CD14-positive monocyte (primary cell): Measurements from ENCODE around the gene VEPH1. TPM values are rescaled to one million over a fixed set of nuclear protein-coding genes. Genes with fewer than 3 reads are reported as not detected.
"Not testable (repeated sequence)": the region's sequence is repeated elsewhere in the genome, so short reads cannot be mapped to it uniquely, and the experiment has no call there.

Source experiments
- DNase-seq, 3 donors: peaks; one replicate each; pipeline ENCODE4 v3.0.0-alpha.2; 2011 to 2022
- H2AFZ ChIP-seq: 2 replicates; pipeline ENCODE4 v1.6.0; 2012; ENCODE audit warnings: mild to moderate bottlenecking, low read depth, low read length, inconsistent platforms; ENCODE audit not compliant: insufficient read depth, poor library complexity, severe bottlenecking
- H3K27ac ChIP-seq, 2 donors: 1 replicate in 1 of 2; 2 replicates in 1 of 2; pipeline ENCODE4 v1.5.1; 2012 to 2013; ENCODE audit warnings: low read length in 2 of 2, control low read depth in 1 of 2, inconsistent platforms in 1 of 2, low read depth in 1 of 2, mild to moderate bottlenecking in 1 of 2
- H3K27me3 ChIP-seq, 2 donors: one replicate each; pipeline versions ENCODE4 v1.6.0 to v1.6.1; 2011 to 2013; ENCODE audit warnings: low read length in 2 of 2; ENCODE audit not compliant: control insufficient read depth in 2 of 2, insufficient read depth in 2 of 2
- H3K36me3 ChIP-seq, 2 donors: replicated peaks in 1 of 2; 1 replicate in 1 of 2; 2 replicates in 1 of 2; pipeline versions ENCODE4 v1.5.1 to v1.6.1; 2012 to 2013; ENCODE audit warnings: low read length in 2 of 2, control low read depth in 1 of 2, inconsistent platforms in 1 of 2, mild to moderate bottlenecking in 1 of 2; ENCODE audit not compliant: insufficient read depth in 2 of 2, control insufficient read depth in 1 of 2
- H3K4me1 ChIP-seq, 2 donors: 1 replicate in 1 of 2; 2 replicates in 1 of 2; pipeline versions ENCODE4 v1.5.1 to v1.6.1; 2012 to 2013; ENCODE audit warnings: low read length in 2 of 2, control low read depth in 1 of 2, inconsistent platforms in 1 of 2, mild to moderate bottlenecking in 1 of 2, moderate library complexity in 1 of 2; ENCODE audit not compliant: insufficient read depth in 2 of 2, control insufficient read depth in 1 of 2
- H3K4me2 ChIP-seq: replicated peaks from 2 replicates; pipeline ENCODE3; 2012; ENCODE audit warnings: low read length, moderate library complexity, mild to moderate bottlenecking; ENCODE audit not compliant: poor library complexity, severe bottlenecking; ENCODE audit errors: extremely low read depth
- H3K4me3 ChIP-seq, 3 experiments: fragments of 200-600 bp in 1 of 3; sonication (generic) in 1 of 3; replicated peaks in 1 of 3; 1 replicate in 2 of 3; 2 replicates in 1 of 3; pipeline ENCODE4 v1.5.1; 2011 to 2013; ENCODE audit warnings: low read length in 3 of 3, mild to moderate bottlenecking in 3 of 3, control low read depth in 2 of 3, low read depth in 2 of 3, inconsistent platforms in 1 of 3, moderate library complexity in 1 of 3
- H3K79me2 ChIP-seq: 2 replicates; pipeline ENCODE4 v1.6.0; 2012; ENCODE audit warnings: mild to moderate bottlenecking, control low read depth, inconsistent platforms, low read length, moderate library complexity; ENCODE audit not compliant: insufficient read depth
- H3K9ac ChIP-seq: 2 replicates; pipeline ENCODE4 v1.6.0; 2017; ENCODE audit warnings: low read length, mild to moderate bottlenecking; ENCODE audit not compliant: insufficient read depth, poor library complexity, severe bottlenecking
- H3K9me3 ChIP-seq, 2 donors: replicated peaks in 1 of 2; 1 replicate in 1 of 2; 2 replicates in 1 of 2; pipeline versions ENCODE4 v1.5.1 to v1.6.1; 2012 to 2013; ENCODE audit warnings: low read length in 2 of 2, control low read depth in 1 of 2; ENCODE audit not compliant: control insufficient read depth in 1 of 2, insufficient read depth in 1 of 2
- H4K20me1 ChIP-seq: 2 replicates; pipeline ENCODE4 v1.6.0; 2012; ENCODE audit warnings: mild to moderate bottlenecking, low read length, control low read depth, moderate library complexity; ENCODE audit not compliant: insufficient read depth
- H3K27ac Mint-ChIP-seq, 7 donors: one replicate each; pipeline ENCODE4 v1.8.0; 2020; ENCODE audit warnings: mild to moderate bottlenecking in 7 of 7, mixed read lengths in 7 of 7, moderate library complexity in 6 of 7, inconsistent platforms in 2 of 7
- H3K27me3 Mint-ChIP-seq, 3 donors: one replicate each; pipeline ENCODE4 v1.8.0; 2021 to 2022; ENCODE audit warnings: low read depth in 3 of 3, mild to moderate bottlenecking in 3 of 3, mixed read lengths in 3 of 3, moderate library complexity in 3 of 3, inconsistent platforms in 1 of 3
- H3K36me3 Mint-ChIP-seq, 2 donors: one replicate each; pipeline ENCODE4 v1.8.0; 2020; ENCODE audit warnings: mixed read lengths in 2 of 2, inconsistent platforms in 1 of 2, mild to moderate bottlenecking in 1 of 2
- H3K4me1 Mint-ChIP-seq: one replicate; pipeline ENCODE4 v1.8.0; 2020; ENCODE audit warnings: mild to moderate bottlenecking, mixed read lengths
- H3K4me3 Mint-ChIP-seq, 2 donors: one replicate each; pipeline ENCODE4 v1.8.0; 2020; ENCODE audit warnings: mild to moderate bottlenecking in 2 of 2, mixed read lengths in 2 of 2, moderate library complexity in 1 of 2
- H3K9me3 Mint-ChIP-seq, 7 donors: one replicate each; pipeline ENCODE4 v1.8.0; 2020 to 2022; ENCODE audit warnings: mixed read lengths in 7 of 7, mild to moderate bottlenecking in 6 of 7, moderate library complexity in 6 of 7, inconsistent platforms in 2 of 7
- WGBS: methylation state at CpG from one replicate; pipeline ENCODE4 v1.1.5; 2013; ENCODE audit warnings: missing lambda C conversion rate; ENCODE audit not compliant: insufficient coverage; 5-methylcytosine and 5-hydroxymethylcytosine counted together
- intact Hi-C, 2 donors: fragments of 100-400 bp; cut with micrococcal nuclease; formaldehyde crosslinking; loops; one replicate each; pipeline versions ENCODE4 v1.15.0 to v1.15.1; 2023
- polyA plus RNA-seq, 3 donors: library from polyadenylated mRNA; depleted of rRNA in 1 of 3; unstranded in 2 of 3; stranded (reverse) in 1 of 3; fragments of 300-500 nt in 2 of 3; fragments of >200 nt in 1 of 3; fragmentation: Illumina TruSeq in 2 of 3; gene quantifications; 1 replicate in 2 of 3; 2 replicates in 1 of 3; pipeline ENCODE4 v1.2.3, GENCODE V29; 2012 to 2021
- TF ChIP-seq, protein P1 (sequence below): fragments of 200-600 bp; IDR thresholded peaks from one replicate; pipeline ENCODE4 v1.8.0; 2022; ENCODE audit warnings: antibody characterized with exemption, mild to moderate bottlenecking

VEPH1 gene
- polyA plus RNA-seq, 3 donors = 0.44 TPM; not detected in 2

DNA sequence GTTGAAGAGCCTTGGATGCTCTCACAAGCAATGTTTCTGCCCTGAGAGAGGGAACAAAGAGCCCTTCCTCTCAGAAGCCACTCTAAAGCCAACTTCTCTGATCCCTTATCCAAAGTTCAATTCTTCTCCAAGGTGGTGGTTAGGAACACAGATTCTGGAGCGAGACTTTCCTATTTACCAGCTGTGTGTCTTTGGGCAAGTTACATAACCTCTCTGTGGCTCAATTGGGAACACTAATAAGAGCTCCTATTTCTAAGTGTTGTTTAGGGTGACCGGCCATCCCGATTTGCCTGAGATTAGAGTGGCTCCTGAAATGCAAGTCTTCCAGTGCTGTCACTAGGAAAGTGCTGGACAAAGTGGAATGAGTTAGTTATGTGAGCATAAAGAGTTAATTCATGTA lies 175.4 kb downstream of the VEPH1 start:
- Mint-ChIP-seq H3K27me3 (no peaks in the 10 kb centered on the region), H3K27ac (no peak overlapping the region), H3K4me1 (no peaks in the 10 kb centered on the region), H3K4me3 (no peak overlapping the region), H3K9me3 (peaks cover 0 to 5% (median 2%) of the 10 kb centered on the region in 7 donors), H3K36me3 (no peaks in the 10 kb centered on the region)
- Histone ChIP-seq H3K4me3 (no peak overlapping the region), H3K4me2 (no peak overlapping the region), H3K9ac (no peak overlapping the region), H3K9me3 (no peaks in the 10 kb centered on the region), H3K79me2 (no peaks in the 10 kb centered on the region), H4K20me1 (no peaks in the 10 kb centered on the region), H3K27me3 (no peaks in the 10 kb centered on the region), H3K27ac (no peak overlapping the region), H3K36me3 (no peaks in the 10 kb centered on the region), H2AFZ (no peak overlapping the region), H3K4me1 (no peaks in the 10 kb centered on the region)
- TF ChIP-seq, protein P1, sequence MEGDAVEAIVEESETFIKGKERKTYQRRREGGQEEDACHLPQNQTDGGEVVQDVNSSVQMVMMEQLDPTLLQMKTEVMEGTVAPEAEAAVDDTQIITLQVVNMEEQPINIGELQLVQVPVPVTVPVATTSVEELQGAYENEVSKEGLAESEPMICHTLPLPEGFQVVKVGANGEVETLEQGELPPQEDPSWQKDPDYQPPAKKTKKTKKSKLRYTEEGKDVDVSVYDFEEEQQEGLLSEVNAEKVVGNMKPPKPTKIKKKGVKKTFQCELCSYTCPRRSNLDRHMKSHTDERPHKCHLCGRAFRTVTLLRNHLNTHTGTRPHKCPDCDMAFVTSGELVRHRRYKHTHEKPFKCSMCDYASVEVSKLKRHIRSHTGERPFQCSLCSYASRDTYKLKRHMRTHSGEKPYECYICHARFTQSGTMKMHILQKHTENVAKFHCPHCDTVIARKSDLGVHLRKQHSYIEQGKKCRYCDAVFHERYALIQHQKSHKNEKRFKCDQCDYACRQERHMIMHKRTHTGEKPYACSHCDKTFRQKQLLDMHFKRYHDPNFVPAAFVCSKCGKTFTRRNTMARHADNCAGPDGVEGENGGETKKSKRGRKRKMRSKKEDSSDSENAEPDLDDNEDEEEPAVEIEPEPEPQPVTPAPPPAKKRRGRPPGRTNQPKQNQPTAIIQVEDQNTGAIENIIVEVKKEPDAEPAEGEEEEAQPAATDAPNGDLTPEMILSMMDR = no peak
- no peak for DNase-seq
- WGBS = 100% methylated on average over 2 of the region's 3 CpGs
- intact Hi-C loops = no loop called here

DNA sequence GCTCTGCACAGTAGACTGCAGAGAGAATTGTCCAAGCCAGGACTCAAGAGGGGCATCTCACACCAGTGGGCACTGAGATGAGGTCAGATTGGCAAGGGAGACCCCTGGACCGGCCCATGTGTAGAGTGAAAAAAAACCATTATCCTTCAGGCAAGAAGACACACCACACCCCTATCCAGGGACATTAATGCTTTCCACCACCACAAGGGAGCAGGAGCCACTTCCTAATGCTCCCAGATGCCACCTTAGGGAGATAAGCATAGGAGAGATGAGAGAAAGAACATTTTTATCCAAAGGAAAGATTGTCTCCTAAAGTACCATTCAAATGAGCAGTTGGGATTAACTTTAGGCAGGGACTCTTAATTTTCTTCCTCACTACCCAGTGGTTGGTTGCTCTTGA lies 176.2 kb downstream of the VEPH1 start:
- no peaks in the 10 kb centered on the region for H3K27me3 Mint-ChIP-seq
- Histone ChIP-seq H4K20me1 (no peaks in the 10 kb centered on the region), H3K9me3 (no peaks in the 10 kb centered on the region), H3K4me1 (no peaks in the 10 kb centered on the region), H3K4me2 (no peak overlapping the region), H3K9ac (no peak overlapping the region), H2AFZ (no peak overlapping the region), H3K27ac (no peak overlapping the region), H3K4me3 (no peak overlapping the region), H3K79me2 (no peaks in the 10 kb centered on the region), H3K36me3 (no peaks in the 10 kb centered on the region), H3K27me3 (no peaks in the 10 kb centered on the region)
- H3K4me3 Mint-ChIP-seq = no peak overlapping the region
- no peaks in the 10 kb centered on the region for H3K36me3 Mint-ChIP-seq
- no CpG with 5 or more reads among the region's 1 CpG for WGBS
- no peaks in the 10 kb centered on the region for H3K4me1 Mint-ChIP-seq
- peaks cover 0 to 5% (median 2%) of the 10 kb centered on the region in 7 donors for H3K9me3 Mint-ChIP-seq
- no peak for DNase-seq
- intact Hi-C loops = no loop called here
- H3K27ac Mint-ChIP-seq = no peak overlapping the region
- TF ChIP-seq, protein P1 = no peak

DNA sequence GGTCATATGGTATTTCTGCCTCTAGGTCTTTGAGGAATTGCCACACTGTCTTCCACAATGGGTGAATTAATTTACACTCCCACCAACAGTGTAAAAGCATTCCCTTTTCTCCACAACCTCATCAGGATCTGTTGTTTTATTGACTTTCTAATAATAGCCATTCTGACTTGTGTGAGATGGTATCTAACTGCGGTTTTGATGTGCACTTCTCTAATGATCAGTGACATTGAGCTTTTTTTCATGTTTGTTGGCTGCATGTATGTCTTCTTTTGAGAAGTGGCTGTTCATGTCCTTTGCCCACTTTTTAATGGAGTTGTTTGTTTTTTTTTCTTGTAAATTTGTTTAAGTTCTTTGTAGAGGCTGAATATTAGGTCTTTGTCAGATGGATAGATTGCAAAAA lies 178.3 kb downstream of the VEPH1 start:
- H3K4me3 ChIP-seq, DNase-seq, intact Hi-C loops, H3K4me2 ChIP-seq, H3K27me3 Mint-ChIP-seq, H3K9ac ChIP-seq, H3K27ac ChIP-seq, H3K79me2 ChIP-seq, H3K4me1 Mint-ChIP-seq, H3K4me3 Mint-ChIP-seq, H3K36me3 Mint-ChIP-seq, H3K4me1 ChIP-seq, H3K27ac Mint-ChIP-seq, H2AFZ ChIP-seq, H3K36me3 ChIP-seq, H3K9me3 ChIP-seq, H3K9me3 Mint-ChIP-seq, H4K20me1 ChIP-seq, H3K27me3 ChIP-seq: not testable (repeated sequence)
- WGBS = no CpG with 5 or more reads among the region's 1 CpG
